Smooth muscle cell of the brain vasculature (primary cell): ENCODE results near the gene CRYBG1.
A peak's percentile ranks its signal among the peaks of the same experiment; 100 is the strongest.
"Not testable (repeated sequence)": the region's sequence is repeated elsewhere in the genome, so short reads cannot be mapped to it uniquely, and the experiment has no call there.

ENCODE experiments used
- DNase-seq: peaks from one replicate; pipeline ENCODE4 v3.0.0-alpha.2; 2012; ENCODE audit warnings: low read depth, low spot score

Gene CRYBG1

GRCh38 chr6:106496823-106497222 lies 136.3 kb downstream of the CRYBG1 start:
- no peak for DNase-seq

GRCh38 chr6:106501960-106502371 lies 141.4 kb downstream of the CRYBG1 start:
- DNase-seq: no peak

GRCh38 chr6:106502559-106502958 lies 142.0 kb downstream of the CRYBG1 start:
- DNase-seq: no peak

GRCh38 chr6:106508277-106508676 lies 147.8 kb downstream of the CRYBG1 start:
- no peak for DNase-seq

- no peak for DNase-seq
Measured at GRCh38 chr6:106508834-106509233, 148.3 kb downstream of the CRYBG1 start.

GRCh38 chr6:106509420-106510089 lies 149.0 kb downstream of the CRYBG1 start:
- DNase-seq: no peak

- DNase-seq: no peak
Measured at GRCh38 chr6:106510090-106510970, 149.8 kb downstream of the CRYBG1 start.

- DNase-seq: no peak
Measured at GRCh38 chr6:106511288-106512047, 151.0 kb downstream of the CRYBG1 start.

- DNase-seq: no peak
Measured at GRCh38 chr6:106512048-106512967, 151.8 kb downstream of the CRYBG1 start.

- DNase-seq: no peak
Measured at GRCh38 chr6:106512968-106513574, 152.6 kb downstream of the CRYBG1 start.

- no peak for DNase-seq
Measured at GRCh38 chr6:106513808-106514582, 153.5 kb downstream of the CRYBG1 start.

GRCh38 chr6:106514583-106514885 lies 154.0 kb downstream of the CRYBG1 start:
- DNase-seq: no peak

GRCh38 chr6:106515582-106515981 lies 155.1 kb downstream of the CRYBG1 start:
- DNase-seq: not testable (repeated sequence)

- DNase-seq: no peak
Measured at GRCh38 chr6:106516616-106517015, 156.1 kb downstream of the CRYBG1 start.

- no peak for DNase-seq
Measured at GRCh38 chr6:106517706-106518105, 157.2 kb downstream of the CRYBG1 start.

- DNase-seq: no peak
Measured at GRCh38 chr6:106518748-106519147, 158.2 kb downstream of the CRYBG1 start.

- DNase-seq: peak; percentile 77
Measured at GRCh38 chr6:106519460-106520394, 159.2 kb downstream of the CRYBG1 start.

GRCh38 chr6:106520711-106521401 lies 160.3 kb downstream of the CRYBG1 start:
- DNase-seq: no peak
